Activated CD8-positive, alpha-beta memory T cell treated with anti-CD3 and anti-CD28 coated beads, Interleukin-2, amount 10 ng/mL, durations not matched to agents 7 days and 5 days (primary cell): Measurements from ENCODE around the gene ETV4. TPM values are rescaled to one million over a fixed set of nuclear protein-coding genes. Genes with fewer than 3 reads are reported as not detected.
A peak's percentile ranks its signal among the peaks of the same experiment; 100 is the strongest.
"Not testable (repeated sequence)": the region's sequence is repeated elsewhere in the genome, so short reads cannot be mapped to it uniquely, and the experiment has no call there.

Source experiments
- ATAC-seq: fragments of 150-1000 bp; cut with Tn5 transposase; one replicate; pipeline ENCODE4 v1.10.0; 2021; ENCODE audit warnings: moderate library complexity
- CTCF ChIA-PET: fragments of 350-600 bp; sonication (Branson Sonifier 250); formaldehyde crosslinking; loops from one replicate; lab custom pipeline; 2021; ENCODE audit warnings: antibody characterized with exemption; lab: Charles Lee
- DNase-seq: peaks from one replicate; pipeline ENCODE4 v3.0.0-alpha.2; 2020
- H3K27ac Mint-ChIP-seq: one replicate; pipeline ENCODE4 v1.8.0; 2021; ENCODE audit warnings: mild to moderate bottlenecking, mixed read lengths
- H3K27me3 Mint-ChIP-seq: one replicate; pipeline ENCODE4 v1.8.0; 2021; ENCODE audit warnings: mixed read lengths
- H3K36me3 Mint-ChIP-seq: one replicate; pipeline ENCODE4 v1.8.0; 2021; ENCODE audit warnings: mild to moderate bottlenecking, mixed read lengths
- H3K4me1 Mint-ChIP-seq: one replicate; pipeline ENCODE4 v1.8.0; 2021; ENCODE audit warnings: mixed read lengths
- H3K4me3 Mint-ChIP-seq: one replicate; pipeline ENCODE4 v1.8.0; 2021; ENCODE audit warnings: mild to moderate bottlenecking, moderate library complexity, mixed read lengths
- H3K9me3 Mint-ChIP-seq: one replicate; pipeline ENCODE4 v1.8.0; 2022; ENCODE audit warnings: low read depth, mixed read lengths
- total RNA-seq, 2 experiments: library from RNA; stranded (reverse); gene quantifications; one replicate each; pipeline ENCODE4 v1.2.3, GENCODE V29; 2021

The ETV4 gene
- total RNA-seq, 2 experiments from 2014 or later, result 0.82 to 1.9 TPM

DNA sequence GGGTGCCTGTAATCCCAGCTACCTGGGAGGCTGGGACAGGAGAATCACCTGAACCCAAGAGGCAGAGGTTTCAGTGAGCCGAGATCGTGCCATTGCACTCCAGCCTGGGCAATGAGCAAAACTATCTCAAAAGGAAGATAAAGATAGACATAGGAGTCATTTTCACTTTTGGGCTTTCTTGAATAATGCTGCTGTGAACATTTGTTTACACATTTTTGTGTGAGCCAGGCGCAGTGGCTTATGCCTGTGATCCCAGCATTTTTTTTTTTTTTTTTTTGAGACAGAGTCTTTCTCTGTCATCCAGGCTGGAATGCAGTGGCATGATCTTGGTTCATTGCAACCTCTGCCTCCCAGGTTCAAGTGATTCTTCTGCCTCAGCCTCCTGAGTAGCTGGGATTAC is 34.9 kb downstream of the ETV4 start:
- ATAC-seq, H3K27me3 Mint-ChIP-seq, DNase-seq, H3K4me3 Mint-ChIP-seq, H3K4me1 Mint-ChIP-seq, CTCF ChIA-PET, H3K27ac Mint-ChIP-seq, H3K9me3 Mint-ChIP-seq: not testable (repeated sequence)
- peaks cover 39% of the 10 kb centered on the region for H3K36me3 Mint-ChIP-seq

DNA sequence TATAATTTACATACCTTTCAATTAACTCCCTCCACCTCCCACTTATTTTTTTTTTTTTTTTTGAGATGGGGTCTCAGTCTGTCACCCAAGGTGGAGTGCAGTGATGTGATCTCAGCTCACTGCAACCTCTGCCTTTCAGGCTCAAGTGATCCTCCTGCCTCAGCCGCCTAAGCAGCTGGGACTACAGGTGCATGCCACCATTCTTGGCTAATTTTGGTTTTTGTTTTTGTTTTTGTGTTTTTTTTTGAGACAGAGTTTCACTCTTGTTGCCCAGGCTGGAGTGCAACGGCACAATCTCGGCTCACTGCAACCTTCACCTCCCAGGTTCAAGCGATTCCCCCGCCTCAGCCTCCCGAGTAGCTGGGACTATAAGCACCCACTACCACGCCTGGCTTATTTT is 36.7 kb downstream of the ETV4 start:
- DNase-seq, H3K4me1 Mint-ChIP-seq, H3K4me3 Mint-ChIP-seq, ATAC-seq, H3K27ac Mint-ChIP-seq, H3K27me3 Mint-ChIP-seq, H3K9me3 Mint-ChIP-seq: not testable (repeated sequence)
- H3K36me3 Mint-ChIP-seq, result peaks cover 40% of the 10 kb centered on the region
- CTCF ChIA-PET, result interaction anchor here (1.3 kb wide), 1 partner anchor 25 kb away, joined by 4 read pairs; the partner anchor contains the start of gene DHX8

DNA sequence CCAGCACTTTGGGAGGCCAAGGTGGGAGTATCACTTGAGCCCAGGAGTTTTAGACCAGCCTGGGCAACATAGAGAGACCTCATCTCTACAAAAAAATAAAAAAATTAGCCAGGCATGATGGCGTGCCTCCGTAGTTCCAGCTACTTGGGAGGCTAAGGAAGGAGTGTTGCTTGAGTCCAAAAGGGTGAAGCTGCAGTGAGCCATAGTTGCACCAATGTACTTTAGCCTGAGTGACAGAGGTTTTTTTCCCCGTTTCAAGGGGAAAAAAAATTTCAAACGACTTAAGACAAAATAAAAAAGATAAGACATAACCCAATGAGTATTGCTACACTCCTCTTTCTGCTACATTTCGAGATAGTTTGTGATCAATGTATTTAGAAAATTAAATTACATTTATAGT is 55.5 kb downstream of the ETV4 start:
- no peak overlapping the region for H3K4me3 Mint-ChIP-seq
- DNase-seq, result no peak
- H3K36me3 Mint-ChIP-seq, result peaks cover 29% of the 10 kb centered on the region
- H3K27ac Mint-ChIP-seq, result no peak overlapping the region
- no peaks in the 10 kb centered on the region for H3K9me3 Mint-ChIP-seq
- CTCF ChIA-PET, result interaction anchor here (1.7 kb wide), 1 partner anchor 97 kb away, joined by 6 read pairs; no protein-coding TSS in a partner anchor
- H3K27me3 Mint-ChIP-seq, result no peaks in the 10 kb centered on the region
- peaks cover 13% of the 10 kb centered on the region for H3K4me1 Mint-ChIP-seq
- no peak for ATAC-seq

GRCh38 chr17:43483674-43484551 is 62.2 kb downstream of the ETV4 start, which contains the start of gene DHX8:
DHX8 (plus strand) TSS chr17:43483975; CDS start chr17:43484038, 63 bp downstream.
- H3K4me1 Mint-ChIP-seq, result peaks cover 29% of the 10 kb centered on the region
- peak; percentile 98 for DNase-seq

DNA sequence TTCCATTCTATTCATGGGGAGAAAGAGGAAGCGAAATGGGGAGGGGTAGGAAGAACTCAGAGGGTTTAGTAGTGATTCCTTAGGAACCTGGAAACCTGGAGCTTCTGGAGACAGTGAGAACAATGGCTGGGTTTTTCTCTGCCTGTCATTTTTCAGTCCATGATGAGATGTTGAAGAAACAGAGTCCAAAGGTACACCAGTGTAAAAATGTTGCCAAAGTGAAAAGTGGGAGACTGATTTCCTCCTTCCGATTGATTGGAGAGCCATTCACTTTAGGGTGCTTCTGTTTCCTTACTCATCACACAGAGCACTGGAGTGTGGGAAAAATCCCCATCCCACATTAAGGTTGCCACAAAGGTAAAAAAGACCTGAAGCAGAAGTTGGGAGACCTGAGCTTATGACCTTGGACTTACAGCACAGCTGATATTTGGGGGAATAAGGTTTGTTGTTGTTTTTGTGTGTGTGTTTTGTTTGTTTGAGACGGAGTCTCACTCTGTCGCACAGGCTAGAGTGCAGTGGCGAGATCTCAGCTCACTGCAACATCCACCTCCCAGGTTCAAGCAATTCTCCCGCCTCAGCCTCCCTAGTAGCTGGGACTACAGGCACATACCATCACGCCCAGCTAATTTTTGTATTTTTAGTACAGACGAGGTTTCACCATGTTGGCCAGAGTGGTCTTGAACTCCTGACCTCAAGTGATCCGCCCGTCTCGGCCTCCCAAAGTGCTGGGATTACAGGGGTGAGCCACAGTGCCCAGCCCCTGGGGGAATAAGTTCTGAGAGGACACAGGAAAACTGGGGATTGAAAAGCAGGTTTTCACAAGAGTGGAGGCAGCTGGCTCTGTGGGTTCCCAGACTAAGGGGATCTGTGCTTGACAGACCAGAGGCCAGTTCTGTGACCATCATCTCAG is 63.8 kb downstream of the ETV4 start:
- H3K27ac Mint-ChIP-seq, result no peak overlapping the region
- H3K36me3 Mint-ChIP-seq, result peaks cover 2% of the 10 kb centered on the region
- H3K4me1 Mint-ChIP-seq, result peaks cover 26% of the 10 kb centered on the region
- ATAC-seq (no peak), DNase-seq (no peak)
- no peak overlapping the region for H3K4me3 Mint-ChIP-seq
- H3K9me3 Mint-ChIP-seq, result no peaks in the 10 kb centered on the region
- H3K27me3 Mint-ChIP-seq, result no peaks in the 10 kb centered on the region
- CTCF ChIA-PET, result interaction anchor here (0.6 to 7.0 kb wide), 20 partner anchors 11 to 459 kb away, joined by 3 to 222 read pairs (median 6); partner anchors contain the start of genes ARL4D and ETV4

More at GRCh38 chr17:43483674-43484551, 62.2 kb downstream of the ETV4 start, which contains the start of gene DHX8:
- H3K36me3 Mint-ChIP-seq, result peaks cover 2% of the 10 kb centered on the region
- ATAC-seq, result peak; percentile 98
- H3K27me3 Mint-ChIP-seq, result no peaks in the 10 kb centered on the region
- H3K9me3 Mint-ChIP-seq, result no peaks in the 10 kb centered on the region
- peak within 1 kb of the TSS; percentile 96 for H3K27ac Mint-ChIP-seq
- CTCF ChIA-PET, result interaction anchor here (0.6 to 7.0 kb wide), 49 partner anchors 9 to 531 kb away, joined by 3 to 222 read pairs (median 4); partner anchors contain the start of genes ARL4D, CD300LG, ETV4 and TMEM101
- peak within 1 kb of the TSS; percentile 100 for H3K4me3 Mint-ChIP-seq

DNA sequence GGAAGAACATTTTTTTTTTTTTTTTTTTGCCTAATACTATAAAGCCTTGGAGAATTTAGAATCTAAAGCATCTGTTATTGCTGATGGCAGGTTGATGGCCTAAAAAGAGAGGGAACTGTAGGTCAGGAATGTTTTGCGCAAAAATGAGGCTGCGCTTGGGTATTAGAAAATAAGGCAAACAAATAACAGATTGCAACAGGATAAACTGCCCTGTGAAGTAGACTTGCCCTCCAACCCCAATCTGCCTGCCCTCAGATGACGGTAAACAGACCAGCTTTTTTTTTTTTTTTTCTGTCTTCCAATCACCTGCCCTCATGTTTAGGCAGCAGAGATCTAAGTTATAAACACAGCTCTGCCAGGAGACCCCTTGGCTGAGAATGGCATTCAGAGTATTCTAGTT is 66.2 kb downstream of the ETV4 start:
- DNase-seq (no peak), ATAC-seq (no peak)
- Mint-ChIP-seq H3K27ac (no peak overlapping the region), H3K9me3 (no peaks in the 10 kb centered on the region), H3K4me1 (peaks cover 12% of the 10 kb centered on the region), H3K36me3 (peaks cover 2% of the 10 kb centered on the region), H3K27me3 (no peaks in the 10 kb centered on the region), H3K4me3 (no peak overlapping the region)
- CTCF ChIA-PET, result no interaction called here

Other genes starting within 250 kb of the ETV4 start
- gene ARL4D, start 147.3 kb downstream of the ETV4 start, total RNA-seq, result 1 to 10 TPM; 2.5 to 3.2 TPM
- 10 to 100 TPM; 59.1 to 66.2 TPM for gene DHX8, start 62.4 kb downstream of the ETV4 start, total RNA-seq
- gene MEOX1, start 115.6 kb upstream of the ETV4 start, total RNA-seq, result 1 to 10 TPM in 1 of 2 experiments, under 1 TPM in 1; 0.54 to 1.3 TPM
- gene SOST, start 212.5 kb upstream of the ETV4 start, total RNA-seq, result not detected
- 1 to 10 TPM; 5.6 to 6.0 TPM for gene DUSP3, start 232.6 kb upstream of the ETV4 start, total RNA-seq
- not detected for gene CFAP97D1, start 234.1 kb upstream of the ETV4 start, total RNA-seq